Large intestine (tissue), 3 donors: ENCODE results near the gene MLLT1. TPM values are rescaled to one million over a fixed set of nuclear protein-coding genes. Genes with fewer than 3 reads are reported as not detected.
A peak's percentile ranks its signal among the peaks of the same experiment; 100 is the strongest.

Experiments used
- DNase-seq, 2 donors: peaks; one replicate each; pipeline versions ENCODE4 v3.0.0 to v3.0.0-alpha.2; 2013
- H3K27ac ChIP-seq: one replicate; pipeline ENCODE4 v1.5.1; 2013; ENCODE audit warnings: low read length
- H3K27me3 ChIP-seq: 2 replicates; pipeline ENCODE4 v1.6.1; 2013; ENCODE audit warnings: low read length; ENCODE audit not compliant: control insufficient read depth, insufficient read depth
- H3K36me3 ChIP-seq: 2 replicates; pipeline ENCODE4 v1.6.1; 2013; ENCODE audit warnings: low read length; ENCODE audit not compliant: control insufficient read depth, insufficient read depth
- H3K4me1 ChIP-seq: one replicate; pipeline ENCODE4 v1.6.1; 2013; ENCODE audit warnings: low read length; ENCODE audit not compliant: control insufficient read depth, insufficient read depth
- H3K4me3 ChIP-seq: one replicate; pipeline ENCODE4 v1.5.1; 2013; ENCODE audit warnings: low read length
- H3K9me3 ChIP-seq: one replicate; pipeline ENCODE4 v1.6.1; 2013; ENCODE audit warnings: mild to moderate bottlenecking, low read depth, low read length, moderate library complexity; ENCODE audit not compliant: control insufficient read depth
- WGBS: methylation state at CpG from one replicate; pipeline ENCODE4 v1.1.5; 2013; ENCODE audit warnings: low lambda C conversion rate; ENCODE audit not compliant: insufficient coverage; 5-methylcytosine and 5-hydroxymethylcytosine counted together
- polyA plus RNA-seq: library from polyadenylated mRNA; unstranded; fragments of 120-200 nt; gene quantifications from one replicate; pipeline ENCODE4 v1.2.1, GENCODE V29; 2013

The MLLT1 gene
- polyA plus RNA-seq, 1 donor, result 44.3 TPM

DNA sequence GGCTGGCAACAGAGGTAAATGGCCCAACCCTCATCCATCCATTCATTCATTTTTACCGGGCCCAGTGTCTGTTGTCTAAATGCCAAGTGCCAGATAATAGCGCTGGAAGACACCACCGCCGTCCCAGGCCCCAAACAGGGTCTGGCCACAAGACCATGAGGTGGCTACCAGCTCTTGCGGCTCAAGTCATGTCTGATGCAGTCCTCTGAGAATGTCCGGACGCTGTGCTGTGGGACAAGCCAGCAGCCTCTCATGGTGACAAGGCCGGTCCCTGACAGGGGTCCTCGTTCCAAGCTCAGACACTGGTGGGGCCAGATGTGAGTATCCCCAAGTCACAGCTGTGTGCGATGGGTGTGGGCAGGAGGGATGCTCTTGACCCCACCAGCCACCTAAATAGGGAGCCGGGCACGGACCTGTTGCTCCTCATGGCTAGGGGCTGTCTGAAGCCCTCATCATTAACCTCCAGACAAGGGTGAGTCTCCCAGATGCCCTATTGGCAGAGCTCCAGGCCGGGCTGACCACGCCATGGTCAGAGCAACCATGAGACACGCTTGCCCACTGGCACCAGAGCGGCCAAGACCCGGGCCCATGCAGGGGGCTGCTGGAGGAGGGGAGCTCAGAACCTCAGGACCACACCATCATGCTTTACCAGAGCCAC lies 58.4 kb downstream of the MLLT1 start:
- Histone ChIP-seq H3K9me3 (no peaks in the 10 kb centered on the region), H3K27ac (no peak overlapping the region), H3K27me3 (no peaks in the 10 kb centered on the region), H3K36me3 (peaks cover 47% of the 10 kb centered on the region), H3K4me1 (peaks cover 33% of the 10 kb centered on the region), H3K4me3 (no peak overlapping the region)
- no peak for DNase-seq
- WGBS, result no CpG with 5 or more reads among the region's 17 CpGs

DNA sequence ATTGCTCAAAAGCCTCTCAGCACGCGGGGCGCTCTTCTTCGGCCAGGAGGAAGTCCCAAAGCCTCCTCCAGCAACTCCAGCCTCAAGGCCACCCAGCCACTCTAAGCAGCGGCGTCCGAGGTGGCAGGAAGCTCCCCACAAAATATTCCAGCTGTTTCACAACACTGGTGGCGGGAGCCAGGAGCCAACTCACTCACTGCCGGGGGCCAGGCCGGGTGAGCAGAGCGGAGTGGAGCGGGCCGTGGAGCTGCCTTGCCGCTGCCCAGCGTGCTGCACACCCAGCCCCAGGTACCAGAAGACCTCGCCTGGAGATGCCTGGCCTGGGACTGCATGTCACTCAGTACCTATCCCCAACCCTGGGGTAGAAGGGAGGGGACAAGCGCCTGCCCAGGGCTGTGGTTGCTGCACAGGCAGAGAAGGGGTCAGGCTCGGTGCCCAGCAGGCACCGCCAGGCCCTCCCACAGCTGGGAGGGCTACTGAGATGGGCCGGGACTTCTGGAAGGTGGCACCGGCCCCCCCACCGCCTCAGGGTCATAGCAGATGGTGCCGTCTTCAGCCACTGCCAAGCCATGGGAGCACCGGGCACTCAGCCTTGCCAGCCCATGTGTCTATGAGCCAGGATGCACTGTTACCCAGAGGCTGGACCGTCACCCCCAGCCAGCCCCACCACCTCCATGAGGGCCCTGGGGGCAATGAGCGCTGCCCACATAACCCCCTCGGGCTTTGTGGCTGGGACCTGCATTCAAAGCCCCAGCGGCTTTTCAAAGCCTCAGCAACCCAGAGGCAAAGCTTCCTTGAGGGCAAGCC lies 59.2 kb downstream of the MLLT1 start:
- WGBS, result no CpG with 5 or more reads among the region's 28 CpGs
- H3K27ac ChIP-seq, result no peak overlapping the region
- peaks cover 43% of the 10 kb centered on the region for H3K36me3 ChIP-seq
- no peaks in the 10 kb centered on the region for H3K27me3 ChIP-seq
- peaks cover 2% of the 10 kb centered on the region for H3K9me3 ChIP-seq
- DNase-seq, result no peak
- no peak overlapping the region for H3K4me3 ChIP-seq
- peaks cover 37% of the 10 kb centered on the region for H3K4me1 ChIP-seq

DNA sequence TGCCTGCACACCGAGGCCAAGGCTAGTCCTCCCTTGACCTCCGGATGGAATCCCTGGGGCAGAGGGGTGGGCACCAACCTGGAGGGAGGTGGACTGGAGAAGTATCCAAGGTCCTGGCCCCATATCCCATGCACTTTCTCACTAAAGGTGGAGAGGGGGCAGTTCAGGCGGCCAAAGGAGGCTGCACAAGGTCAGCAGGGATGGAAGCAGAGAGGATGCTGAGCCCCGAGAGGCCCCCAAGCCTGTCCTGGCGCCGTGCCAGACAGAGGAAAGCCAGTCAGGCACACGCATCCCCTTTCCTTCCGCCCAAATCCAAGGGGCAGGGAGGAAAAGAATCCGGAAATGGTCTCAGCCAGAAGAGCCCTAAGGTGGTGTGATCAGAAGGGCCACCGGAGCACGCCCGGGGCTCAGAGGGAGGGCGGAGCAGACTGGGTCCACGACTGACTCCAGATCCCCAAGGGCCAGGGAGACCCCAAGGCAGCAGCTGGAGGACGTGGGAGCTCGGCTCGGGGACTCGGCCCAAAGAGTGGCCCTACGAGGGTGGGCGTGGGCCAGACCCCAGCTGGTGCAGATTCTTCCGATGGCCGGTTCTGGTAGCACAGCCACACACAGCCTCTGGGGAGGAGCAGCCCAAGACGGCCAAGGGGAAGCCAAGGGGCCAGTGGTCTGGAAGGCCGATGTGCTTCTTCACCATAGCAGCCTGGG lies 60.0 kb downstream of the MLLT1 start:
- WGBS, result no CpG with 5 or more reads among the region's 24 CpGs
- no peak overlapping the region for H3K27ac ChIP-seq
- peaks cover 2% of the 10 kb centered on the region for H3K9me3 ChIP-seq
- H3K36me3 ChIP-seq, result peaks cover 42% of the 10 kb centered on the region
- H3K27me3 ChIP-seq, result no peaks in the 10 kb centered on the region
- no peak overlapping the region for H3K4me3 ChIP-seq
- peaks cover 37% of the 10 kb centered on the region for H3K4me1 ChIP-seq
- no peak for DNase-seq

DNA sequence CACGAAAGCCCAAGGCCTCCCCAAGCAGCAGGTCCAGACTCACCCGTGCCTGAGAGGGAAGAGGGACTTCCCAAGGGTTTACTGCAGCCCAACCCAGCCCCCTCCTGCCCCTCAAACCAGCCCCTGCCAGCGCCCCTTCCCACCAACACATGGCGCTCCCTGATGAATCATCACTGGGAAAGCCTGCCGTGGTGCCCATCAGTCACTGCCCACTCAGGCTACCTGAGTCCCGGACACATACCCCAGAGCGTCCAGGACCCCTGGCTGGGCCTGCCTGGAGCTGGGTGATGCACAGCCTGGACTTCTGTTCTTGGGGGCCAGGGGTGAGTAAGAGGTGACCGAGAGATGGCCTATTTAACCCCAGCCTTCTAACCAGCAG lies 60.6 kb downstream of the MLLT1 start:
- Histone ChIP-seq H3K27me3 (no peaks in the 10 kb centered on the region), H3K9me3 (peaks cover 2% of the 10 kb centered on the region), H3K4me1 (peaks cover 37% of the 10 kb centered on the region), H3K27ac (no peak overlapping the region), H3K4me3 (no peak overlapping the region), H3K36me3 (peaks cover 41% of the 10 kb centered on the region)
- WGBS, result no CpG with 5 or more reads among the region's 8 CpGs
- no peak for DNase-seq

DNA sequence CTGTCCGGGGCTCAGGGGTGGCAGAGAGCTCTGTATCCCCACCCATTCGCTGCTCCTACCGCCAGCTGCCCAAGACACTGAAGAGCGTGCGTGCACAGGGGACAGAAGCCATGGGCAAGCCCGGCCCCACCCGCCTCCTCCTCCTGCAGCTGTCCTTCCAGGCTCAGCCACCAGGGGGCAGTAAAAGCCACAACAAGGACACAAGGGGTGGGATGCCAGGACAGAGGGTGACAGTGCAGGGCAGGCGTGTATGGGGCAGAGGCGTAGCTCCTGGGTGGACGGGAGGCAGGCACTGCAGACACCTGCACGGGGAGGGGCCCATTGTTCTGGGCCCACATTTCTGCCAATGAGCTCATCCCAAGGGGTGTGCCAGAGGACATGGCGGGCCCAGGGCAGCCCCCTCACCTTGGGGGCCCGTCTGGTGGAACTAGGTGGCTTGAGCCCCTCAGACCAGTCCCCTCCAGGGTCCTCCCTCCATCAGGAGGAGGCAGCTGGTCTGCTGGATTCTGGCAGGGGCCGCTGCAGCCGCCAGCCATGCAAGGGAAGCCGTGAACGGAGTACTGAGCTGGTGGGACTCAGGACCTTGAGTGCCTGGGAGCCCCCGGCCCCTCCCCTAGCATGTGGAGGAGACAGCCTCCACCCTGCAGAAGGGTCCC lies 61.2 kb downstream of the MLLT1 start:
- Histone ChIP-seq H3K4me1 (peaks cover 37% of the 10 kb centered on the region), H3K27me3 (no peaks in the 10 kb centered on the region), H3K27ac (no peak overlapping the region), H3K9me3 (peaks cover 2% of the 10 kb centered on the region), H3K36me3 (peaks cover 36% of the 10 kb centered on the region), H3K4me3 (no peak overlapping the region)
- DNase-seq, result peak; percentile 77 to 85
- WGBS, result no CpG with 5 or more reads among the region's 18 CpGs

DNA sequence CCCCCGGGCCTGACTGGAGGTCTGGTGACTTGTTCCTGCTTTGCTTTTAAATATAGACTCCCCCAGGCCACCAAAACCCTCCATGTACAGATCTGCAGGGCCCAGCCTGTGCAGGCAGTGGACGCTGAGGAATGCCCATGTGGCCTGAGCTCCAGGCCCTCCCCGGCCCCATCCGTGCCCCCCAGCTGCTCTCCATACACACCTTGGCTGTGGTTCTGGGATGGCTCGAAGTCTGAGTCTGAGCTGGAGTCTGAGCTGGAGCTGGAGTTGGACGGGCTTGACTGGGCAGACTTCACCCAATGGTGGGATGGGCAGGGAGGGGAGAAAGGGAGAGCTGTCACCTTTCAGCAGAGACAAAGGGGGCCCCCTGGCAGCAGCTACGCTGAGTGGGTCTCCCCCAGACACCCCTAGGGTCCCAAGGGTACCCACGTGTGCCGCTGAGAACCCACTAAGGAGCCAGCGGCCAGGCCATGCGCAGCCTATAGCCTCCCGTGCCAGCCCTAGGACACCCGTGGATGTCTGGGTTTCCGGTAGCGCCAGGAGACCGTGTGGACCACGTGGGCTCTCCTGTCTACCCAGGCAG lies 61.9 kb downstream of the MLLT1 start:
- Histone ChIP-seq H3K9me3 (peaks cover 2% of the 10 kb centered on the region), H3K36me3 (peaks cover 42% of the 10 kb centered on the region), H3K27ac (peak overlapping the region; percentile 44), H3K27me3 (no peaks in the 10 kb centered on the region), H3K4me1 (peaks cover 37% of the 10 kb centered on the region), H3K4me3 (no peak overlapping the region)
- no CpG with 5 or more reads among the region's 17 CpGs for WGBS
- no peak for DNase-seq

DNA sequence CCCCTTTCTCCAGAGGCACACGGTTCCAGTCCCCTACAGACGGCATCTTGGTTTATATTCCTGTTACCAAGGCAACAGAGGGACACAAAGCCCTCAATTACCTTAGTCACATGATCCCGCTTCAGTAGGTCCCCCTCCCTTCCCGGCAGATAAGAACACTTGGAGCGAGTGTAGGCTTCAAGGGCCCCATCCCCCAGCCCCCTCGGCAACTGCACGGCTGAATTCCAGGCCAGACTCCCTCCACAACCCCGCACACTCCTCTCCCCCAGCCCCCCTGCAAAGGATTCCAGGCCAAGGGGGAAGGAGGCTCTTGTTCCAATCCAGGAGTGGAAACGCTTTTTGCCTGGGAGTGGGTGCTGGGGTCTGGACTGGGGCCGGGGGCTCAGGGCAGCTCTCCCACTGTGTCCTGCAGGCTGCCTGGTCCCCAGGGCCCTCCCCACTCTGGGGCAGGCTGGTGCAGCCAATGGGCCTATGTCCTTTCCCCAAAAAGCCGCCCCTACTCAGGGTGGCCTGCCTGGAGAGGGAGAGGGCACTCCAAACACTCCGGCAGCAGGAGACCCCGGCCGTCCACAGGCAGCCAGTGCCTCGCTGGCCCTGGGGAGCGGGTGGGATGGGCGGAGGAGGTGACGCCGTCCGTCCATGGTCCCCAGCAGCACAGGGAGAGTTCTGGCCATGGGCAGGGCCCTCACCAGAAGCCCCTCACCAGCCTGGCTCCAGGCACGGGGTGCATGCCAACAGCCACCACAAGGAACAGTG lies 62.6 kb downstream of the MLLT1 start:
- WGBS, result no CpG with 5 or more reads among the region's 21 CpGs
- peak overlapping the region; percentile 44 for H3K27ac ChIP-seq
- no peaks in the 10 kb centered on the region for H3K27me3 ChIP-seq
- peaks cover 44% of the 10 kb centered on the region for H3K36me3 ChIP-seq
- H3K4me3 ChIP-seq, result peak overlapping the region; percentile 55
- peak; percentile 93 to 96 for DNase-seq
- H3K9me3 ChIP-seq, result peaks cover 2% of the 10 kb centered on the region
- peaks cover 37% of the 10 kb centered on the region for H3K4me1 ChIP-seq

DNA sequence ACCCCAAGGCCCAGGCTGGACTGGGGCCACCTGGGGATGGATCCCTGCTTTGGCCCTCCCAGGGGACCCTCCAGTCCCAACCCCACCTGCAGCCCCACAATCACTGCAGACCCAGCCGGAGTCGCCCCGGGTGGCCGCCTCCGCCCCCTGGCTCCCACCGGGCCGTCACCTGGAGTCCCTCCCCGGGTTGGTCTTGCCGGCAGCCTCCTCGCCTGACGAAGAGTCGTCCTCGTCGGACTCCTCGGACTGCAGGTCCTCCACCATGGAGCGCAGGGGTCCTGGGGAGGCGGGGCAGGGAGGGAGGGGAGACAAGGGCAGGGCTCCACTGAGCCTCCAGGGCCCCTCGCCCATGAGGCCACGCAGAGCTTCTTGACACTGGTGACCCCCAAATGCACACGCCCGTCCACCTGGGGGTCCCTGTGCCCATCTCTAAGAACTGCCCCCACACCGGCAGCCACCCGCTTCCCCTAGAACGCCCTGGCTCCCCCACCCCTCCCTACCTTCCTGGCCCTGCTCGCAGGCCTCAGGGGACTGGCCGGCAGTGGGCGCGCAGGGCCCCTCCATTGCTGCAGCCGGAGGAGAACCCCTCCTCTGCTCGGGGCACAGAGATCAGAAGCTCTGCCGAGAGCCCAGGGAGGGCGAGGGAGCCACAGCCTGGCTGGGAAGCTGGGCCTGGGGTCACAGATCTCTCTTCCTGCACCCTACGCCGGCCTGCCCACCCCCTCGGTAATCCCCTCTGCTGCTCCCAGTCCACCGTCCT lies 63.4 kb downstream of the MLLT1 start:
- H3K4me1 ChIP-seq, result peaks cover 37% of the 10 kb centered on the region
- H3K36me3 ChIP-seq, result peaks cover 39% of the 10 kb centered on the region
- DNase-seq, result no peak

DNA sequence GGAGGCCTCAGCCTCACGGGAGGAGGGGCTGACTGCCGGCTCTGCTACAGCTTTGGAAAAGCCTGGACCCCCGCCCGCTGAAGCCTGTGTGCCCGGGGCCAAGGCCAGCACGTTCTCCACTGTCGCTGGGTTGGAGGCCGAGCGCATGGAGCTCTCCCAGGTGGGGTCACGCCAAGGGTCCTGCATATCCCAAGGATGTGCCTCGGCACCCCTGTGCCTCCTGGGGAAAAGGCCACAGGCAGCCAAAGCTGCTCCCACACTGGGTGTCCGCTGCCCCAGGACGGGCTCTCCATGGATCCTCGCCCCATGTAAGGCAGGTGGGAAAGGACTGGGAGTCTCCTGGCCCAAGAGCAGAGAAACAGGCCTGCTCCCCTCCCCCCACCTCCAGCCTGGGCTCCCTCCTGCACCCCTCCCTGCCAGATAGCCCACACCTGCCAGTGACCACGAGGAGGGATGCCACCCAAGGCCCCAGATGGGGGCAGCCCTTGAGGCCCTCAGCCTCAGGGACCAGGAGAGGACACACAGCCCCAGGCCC lies 64.0 kb downstream of the MLLT1 start:
- H3K4me1 ChIP-seq, result peaks cover 37% of the 10 kb centered on the region
- no CpG with 5 or more reads among the region's 15 CpGs for WGBS
- peak overlapping the region; percentile 55 for H3K4me3 ChIP-seq
- peaks cover 39% of the 10 kb centered on the region for H3K36me3 ChIP-seq
- H3K9me3 ChIP-seq, result peaks cover 2% of the 10 kb centered on the region
- no peak overlapping the region for H3K27ac ChIP-seq
- DNase-seq, result no peak
- no peaks in the 10 kb centered on the region for H3K27me3 ChIP-seq

More for the DNA sequence above, 63.4 kb downstream of the MLLT1 start:
- peaks cover 2% of the 10 kb centered on the region for H3K9me3 ChIP-seq
- no CpG with 5 or more reads among the region's 36 CpGs for WGBS
- peak overlapping the region; percentile 55 for H3K4me3 ChIP-seq
- H3K27me3 ChIP-seq, result no peaks in the 10 kb centered on the region
- H3K27ac ChIP-seq, result peak overlapping the region; percentile 28
